Testis (tissue), 2 donors: ENCODE measurements around the gene ZMAT2.

Experiments used
- POLR2A ChIP-seq: fragments of 450-650 bp; IDR thresholded peaks from one replicate; pipeline ENCODE4 v1.6.1; 2017; ENCODE audit warnings: antibody characterized with exemption, mild to moderate bottlenecking, moderate library complexity
- TF ChIP-seq, protein P1 (sequence below), 3 experiments: fragments of 450-650 bp in 2 of 3; fragments of 200-600 bp in 1 of 3; sonication (generic) in 1 of 3; IDR thresholded peaks; one replicate each; pipeline ENCODE4 v1.5.1; 2016 to 2019; ENCODE audit warnings: antibody characterized with exemption in 3 of 3, mild to moderate bottlenecking in 2 of 3, moderate library complexity in 1 of 3

DNA sequence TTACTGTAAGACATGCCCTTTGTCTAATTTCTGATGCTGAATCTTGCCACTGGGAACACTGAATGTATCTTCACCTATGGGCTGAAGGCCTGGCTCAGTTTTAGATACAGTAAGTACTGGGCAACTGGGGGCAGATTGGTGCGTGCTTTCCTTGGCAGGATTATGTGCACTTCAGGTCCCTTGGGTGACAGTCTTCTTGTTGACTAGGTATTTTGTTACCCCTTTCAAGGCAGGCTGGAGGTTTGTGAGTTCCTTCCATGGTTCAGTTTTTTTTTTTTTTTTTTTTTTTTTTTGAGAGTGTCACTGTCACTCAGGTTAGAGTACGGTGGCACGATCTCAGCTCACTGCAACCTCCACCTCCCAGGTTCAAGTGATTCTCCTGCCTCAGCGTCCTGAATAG is 7.6 kb downstream of the ZMAT2 start:
- TF ChIP-seq, protein P1, sequence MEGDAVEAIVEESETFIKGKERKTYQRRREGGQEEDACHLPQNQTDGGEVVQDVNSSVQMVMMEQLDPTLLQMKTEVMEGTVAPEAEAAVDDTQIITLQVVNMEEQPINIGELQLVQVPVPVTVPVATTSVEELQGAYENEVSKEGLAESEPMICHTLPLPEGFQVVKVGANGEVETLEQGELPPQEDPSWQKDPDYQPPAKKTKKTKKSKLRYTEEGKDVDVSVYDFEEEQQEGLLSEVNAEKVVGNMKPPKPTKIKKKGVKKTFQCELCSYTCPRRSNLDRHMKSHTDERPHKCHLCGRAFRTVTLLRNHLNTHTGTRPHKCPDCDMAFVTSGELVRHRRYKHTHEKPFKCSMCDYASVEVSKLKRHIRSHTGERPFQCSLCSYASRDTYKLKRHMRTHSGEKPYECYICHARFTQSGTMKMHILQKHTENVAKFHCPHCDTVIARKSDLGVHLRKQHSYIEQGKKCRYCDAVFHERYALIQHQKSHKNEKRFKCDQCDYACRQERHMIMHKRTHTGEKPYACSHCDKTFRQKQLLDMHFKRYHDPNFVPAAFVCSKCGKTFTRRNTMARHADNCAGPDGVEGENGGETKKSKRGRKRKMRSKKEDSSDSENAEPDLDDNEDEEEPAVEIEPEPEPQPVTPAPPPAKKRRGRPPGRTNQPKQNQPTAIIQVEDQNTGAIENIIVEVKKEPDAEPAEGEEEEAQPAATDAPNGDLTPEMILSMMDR (IDR thresholded peaks at IDR 0.05) = no peak
- TF ChIP-seq POLR2A = no peak
